Breast epithelium (tissue), 3 donors: ENCODE measurements around the gene IL1RAPL2.

Source experiments
- POLR2AphosphoS5 ChIP-seq, 3 donors: sonication (generic); formaldehyde crosslinking; IDR thresholded peaks; one replicate each; pipeline ENCODE4 v1.6.1; 2017; ENCODE audit warnings: antibody characterized with exemption in 3 of 3
- TF ChIP-seq, protein P1 (sequence below), 3 donors: fragments of 450-650 bp; IDR thresholded peaks; one replicate each; pipeline ENCODE4 v1.5.1; 2016 to 2017; ENCODE audit warnings: antibody characterized with exemption in 3 of 3, mild to moderate bottlenecking in 3 of 3, moderate library complexity in 3 of 3

DNA sequence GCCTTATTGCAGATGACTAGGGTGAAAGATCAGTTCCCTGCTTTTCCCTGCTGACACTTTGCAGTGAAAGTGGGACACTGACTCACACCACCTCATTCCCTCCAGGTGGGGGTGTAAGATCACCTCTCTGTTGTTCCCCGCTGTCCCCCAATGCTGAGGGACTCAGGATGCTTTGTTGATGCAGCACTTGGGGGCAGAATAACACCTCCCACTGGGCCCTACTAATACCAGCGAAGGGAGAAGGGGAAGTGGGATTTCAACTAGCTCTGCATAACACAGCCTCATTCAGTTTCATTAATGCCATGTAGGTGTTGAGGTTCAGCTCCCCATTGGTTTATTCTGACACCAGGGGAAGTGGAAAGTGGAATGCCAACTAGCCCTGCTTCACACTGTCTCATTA is 43.6 kb upstream of the IL1RAPL2 start:
- TF ChIP-seq, protein P1, sequence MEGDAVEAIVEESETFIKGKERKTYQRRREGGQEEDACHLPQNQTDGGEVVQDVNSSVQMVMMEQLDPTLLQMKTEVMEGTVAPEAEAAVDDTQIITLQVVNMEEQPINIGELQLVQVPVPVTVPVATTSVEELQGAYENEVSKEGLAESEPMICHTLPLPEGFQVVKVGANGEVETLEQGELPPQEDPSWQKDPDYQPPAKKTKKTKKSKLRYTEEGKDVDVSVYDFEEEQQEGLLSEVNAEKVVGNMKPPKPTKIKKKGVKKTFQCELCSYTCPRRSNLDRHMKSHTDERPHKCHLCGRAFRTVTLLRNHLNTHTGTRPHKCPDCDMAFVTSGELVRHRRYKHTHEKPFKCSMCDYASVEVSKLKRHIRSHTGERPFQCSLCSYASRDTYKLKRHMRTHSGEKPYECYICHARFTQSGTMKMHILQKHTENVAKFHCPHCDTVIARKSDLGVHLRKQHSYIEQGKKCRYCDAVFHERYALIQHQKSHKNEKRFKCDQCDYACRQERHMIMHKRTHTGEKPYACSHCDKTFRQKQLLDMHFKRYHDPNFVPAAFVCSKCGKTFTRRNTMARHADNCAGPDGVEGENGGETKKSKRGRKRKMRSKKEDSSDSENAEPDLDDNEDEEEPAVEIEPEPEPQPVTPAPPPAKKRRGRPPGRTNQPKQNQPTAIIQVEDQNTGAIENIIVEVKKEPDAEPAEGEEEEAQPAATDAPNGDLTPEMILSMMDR (IDR thresholded peaks at IDR 0.05) = no peak
- no peak for TF ChIP-seq POLR2AphosphoS5 (IDR thresholded peaks at IDR 0.05)
